ENCODE data around the gene FLYWCH2.

DNA sequence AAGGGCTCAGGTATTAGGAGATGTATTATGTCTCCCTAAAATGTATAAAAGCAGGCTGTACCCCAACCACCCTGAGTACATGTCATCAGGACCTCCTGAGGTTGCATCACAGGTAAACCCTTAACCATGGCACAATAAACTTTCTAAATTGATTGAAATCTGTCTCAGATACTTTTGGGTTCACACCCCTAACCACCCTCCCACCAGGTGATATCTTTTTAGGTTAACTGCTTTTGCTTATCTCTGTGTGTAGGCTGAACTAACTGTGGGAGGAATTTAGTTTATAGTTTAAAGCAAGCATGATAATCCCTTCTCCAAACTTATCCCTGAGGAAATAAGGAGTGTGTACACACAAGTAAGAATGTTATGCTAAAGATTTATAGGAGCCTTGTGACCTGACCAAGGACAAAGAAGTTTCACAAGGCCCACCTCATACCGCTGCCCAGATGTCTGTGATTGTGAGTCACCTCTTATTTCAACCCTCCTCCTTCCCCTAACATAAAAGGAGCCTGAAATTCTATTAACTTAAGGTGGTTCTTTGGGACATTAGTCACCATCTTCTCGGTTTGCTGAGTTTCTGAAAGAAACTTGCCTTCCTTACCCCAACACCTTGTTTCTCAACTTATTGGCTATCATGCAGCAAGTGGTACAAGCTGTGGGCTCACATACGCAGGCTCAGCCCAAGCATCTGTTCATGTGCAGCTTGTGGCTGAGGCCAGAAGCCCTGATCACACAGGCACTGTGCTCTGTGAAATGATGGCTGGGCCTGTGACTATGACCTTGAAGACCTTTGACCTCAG, 36.3 kb upstream of the FLYWCH2 start:
- TF ChIP-seq, protein P1, sequence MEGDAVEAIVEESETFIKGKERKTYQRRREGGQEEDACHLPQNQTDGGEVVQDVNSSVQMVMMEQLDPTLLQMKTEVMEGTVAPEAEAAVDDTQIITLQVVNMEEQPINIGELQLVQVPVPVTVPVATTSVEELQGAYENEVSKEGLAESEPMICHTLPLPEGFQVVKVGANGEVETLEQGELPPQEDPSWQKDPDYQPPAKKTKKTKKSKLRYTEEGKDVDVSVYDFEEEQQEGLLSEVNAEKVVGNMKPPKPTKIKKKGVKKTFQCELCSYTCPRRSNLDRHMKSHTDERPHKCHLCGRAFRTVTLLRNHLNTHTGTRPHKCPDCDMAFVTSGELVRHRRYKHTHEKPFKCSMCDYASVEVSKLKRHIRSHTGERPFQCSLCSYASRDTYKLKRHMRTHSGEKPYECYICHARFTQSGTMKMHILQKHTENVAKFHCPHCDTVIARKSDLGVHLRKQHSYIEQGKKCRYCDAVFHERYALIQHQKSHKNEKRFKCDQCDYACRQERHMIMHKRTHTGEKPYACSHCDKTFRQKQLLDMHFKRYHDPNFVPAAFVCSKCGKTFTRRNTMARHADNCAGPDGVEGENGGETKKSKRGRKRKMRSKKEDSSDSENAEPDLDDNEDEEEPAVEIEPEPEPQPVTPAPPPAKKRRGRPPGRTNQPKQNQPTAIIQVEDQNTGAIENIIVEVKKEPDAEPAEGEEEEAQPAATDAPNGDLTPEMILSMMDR (IDR thresholded peaks at IDR 0.05) = no peak
- TF ChIP-seq POLR2A (IDR thresholded peaks at IDR 0.05) = no peak

Measured in Peyer's patch (tissue), 4 donors.